Hepatocyte (in vitro differentiated cells): ENCODE measurements around the gene PLEKHG4. TPM values are rescaled to one million over a fixed set of nuclear protein-coding genes. Genes with fewer than 3 reads are reported as not detected.

ENCODE experiments used
- DNase-seq: peaks from one replicate; pipeline ENCODE4 v3.0.0-alpha.2; 2016; ENCODE audit warnings: low spot score
- H2AFZ ChIP-seq: fragments of 200-600 bp; sonication (generic); 2 replicates; pipeline ENCODE4 v1.6.0; 2016; ENCODE audit warnings: antibody characterized with exemption, mild to moderate bottlenecking
- H3K27ac ChIP-seq: fragments of 200-600 bp; sonication (generic); 2 replicates; pipeline ENCODE4 v1.5.1; 2016; ENCODE audit warnings: mild to moderate bottlenecking
- H3K27me3 ChIP-seq: fragments of 200-600 bp; sonication (generic); 2 replicates; pipeline ENCODE4 v1.6.1; 2016
- H3K36me3 ChIP-seq: fragments of 200-600 bp; sonication (generic); replicated peaks from 2 replicates; pipeline ENCODE4 v1.5.1; 2016; ENCODE audit warnings: low read depth; ENCODE audit not compliant: insufficient read depth
- H3K4me1 ChIP-seq: fragments of 200-600 bp; sonication (generic); 2 replicates; pipeline ENCODE4 v1.5.1; 2016; ENCODE audit warnings: mild to moderate bottlenecking, moderate library complexity; ENCODE audit not compliant: insufficient read depth
- H3K4me2 ChIP-seq: fragments of 200-600 bp; sonication (generic); 2 replicates; pipeline ENCODE4 v1.6.0; 2016
- H3K4me3 ChIP-seq: fragments of 200-600 bp; sonication (generic); 2 replicates; pipeline ENCODE4 v1.5.1; 2016; ENCODE audit warnings: mild to moderate bottlenecking
- H3K79me2 ChIP-seq: fragments of 200-600 bp; sonication (generic); 2 replicates; pipeline ENCODE4 v1.6.0; 2017; ENCODE audit warnings: mild to moderate bottlenecking
- H3K9me2 ChIP-seq: fragments of 200-600 bp; sonication (generic); replicated peaks from 2 replicates; pipeline ENCODE4 v1.6.0; 2017; ENCODE audit warnings: mild to moderate bottlenecking; ENCODE audit not compliant: insufficient read depth
- H3K9me3 ChIP-seq: fragments of 200-600 bp; sonication (generic); 2 replicates; pipeline ENCODE4 v1.5.1; 2016; ENCODE audit warnings: low read depth, mild to moderate bottlenecking
- H4K20me1 ChIP-seq: fragments of 200-600 bp; sonication (generic); 2 replicates; pipeline ENCODE4 v1.6.0; 2016; ENCODE audit warnings: mild to moderate bottlenecking; ENCODE audit not compliant: insufficient read depth, poor library complexity, severe bottlenecking
- CTCF ChIP-seq: fragments of 200-600 bp; sonication (generic); IDR thresholded peaks from 2 replicates; pipeline ENCODE4 v1.5.1; 2016; ENCODE audit warnings: antibody characterized with exemption, mild to moderate bottlenecking; ENCODE audit not compliant: poor library complexity
- EZH2 ChIP-seq: fragments of 200-600 bp; sonication (generic); IDR thresholded peaks from 2 replicates; pipeline ENCODE4 v1.6.1; 2016; ENCODE audit warnings: antibody characterized with exemption, mild to moderate bottlenecking, borderline replicate concordance
- EZH2phosphoT487 ChIP-seq: fragments of 200-600 bp; sonication (generic); IDR thresholded peaks from one replicate; pipeline ENCODE4 v1.6.1; 2018; ENCODE audit warnings: antibody characterized with exemption, mild to moderate bottlenecking, low read depth, moderate library complexity; ENCODE audit not compliant: unreplicated experiment, severe bottlenecking
- WGBS: methylation state at CpG from one replicate; pipeline ENCODE4 v1.1.6; 2016; ENCODE audit warnings: low lambda C conversion rate; ENCODE audit errors: missing lambda C conversion rate; 5-methylcytosine and 5-hydroxymethylcytosine counted together
- polyA plus RNA-seq: library from polyadenylated mRNA; unstranded; fragments of >200 nt; fragmentation: Nextera tagmentation; extraction: Ambion mirVana; gene quantifications from 2 replicates; pipeline ENCODE4 v1.2.1, GENCODE V29; 2016
- total RNA-seq: library from RNA; depleted of rRNA; stranded (reverse); fragments of >200 nt; gene quantifications from 2 replicates; pipeline ENCODE4 v1.2.3, GENCODE V29; 2014

PLEKHG4 gene
- total and polyA plus RNA-seq, 2 experiments from 2014 or later: 3.0 to 3.6 TPM

GRCh38 chr16:67259705-67260104, 19.6 kb upstream of the PLEKHG4 start:
- no peaks in the 10 kb centered on the region for H3K27me3 ChIP-seq
- no peaks in the 10 kb centered on the region for H3K9me3 ChIP-seq
- no peaks in the 10 kb centered on the region for H3K4me1 ChIP-seq
- no peak overlapping the region for H3K4me2 ChIP-seq
- TF ChIP-seq EZH2: no peak
- TF ChIP-seq CTCF: no peak
- TF ChIP-seq EZH2phosphoT487: no peak
- 91% methylated on average over 12 of the region's 12 CpGs for whole genome bisulfite sequencing
- DNase-seq: no peak
- no peaks in the 10 kb centered on the region for H3K79me2 ChIP-seq
- H4K20me1 ChIP-seq: no peaks in the 10 kb centered on the region
- H2AFZ ChIP-seq: no peak overlapping the region
- no peaks in the 10 kb centered on the region for H3K9me2 ChIP-seq
- H3K27ac ChIP-seq: no peak overlapping the region
- no peaks in the 10 kb centered on the region for H3K36me3 ChIP-seq
- no peak overlapping the region for H3K4me3 ChIP-seq

GRCh38 chr16:67260426-67261063, 18.8 kb upstream of the PLEKHG4 start:
- Histone ChIP-seq H2AFZ (no peak overlapping the region), H3K9me2 (no peaks in the 10 kb centered on the region), H3K4me1 (no peaks in the 10 kb centered on the region), H3K4me3 (no peak overlapping the region), H3K27me3 (no peaks in the 10 kb centered on the region), H3K9me3 (no peaks in the 10 kb centered on the region), H4K20me1 (no peaks in the 10 kb centered on the region), H3K4me2 (no peak overlapping the region), H3K27ac (no peak overlapping the region), H3K36me3 (no peaks in the 10 kb centered on the region), H3K79me2 (no peaks in the 10 kb centered on the region)
- WGBS: 70% methylated on average over 4 of the region's 4 CpGs
- TF ChIP-seq EZH2: no peak
- peak; percentile 62 for TF ChIP-seq CTCF
- peak; percentile 74 for DNase-seq

GRCh38 chr16:67263201-67263600, 16.1 kb upstream of the PLEKHG4 start:
- no peaks in the 10 kb centered on the region for H3K9me2 ChIP-seq
- H3K4me1 ChIP-seq: no peaks in the 10 kb centered on the region
- no peak for DNase-seq
- H3K27ac ChIP-seq: no peak overlapping the region
- WGBS: 61% methylated on average over 3 of the region's 3 CpGs
- H3K79me2 ChIP-seq: no peaks in the 10 kb centered on the region
- TF ChIP-seq EZH2 (no peak), CTCF (no peak), EZH2phosphoT487 (no peak)
- H2AFZ ChIP-seq: no peak overlapping the region
- no peaks in the 10 kb centered on the region for H3K36me3 ChIP-seq
- no peaks in the 10 kb centered on the region for H3K9me3 ChIP-seq
- H3K4me2 ChIP-seq: no peak overlapping the region
- H4K20me1 ChIP-seq: no peaks in the 10 kb centered on the region
- no peak overlapping the region for H3K4me3 ChIP-seq
- no peaks in the 10 kb centered on the region for H3K27me3 ChIP-seq

GRCh38 chr16:67264277-67264676, 15.1 kb upstream of the PLEKHG4 start:
- Histone ChIP-seq H3K36me3 (no peaks in the 10 kb centered on the region), H4K20me1 (no peaks in the 10 kb centered on the region), H3K27me3 (no peaks in the 10 kb centered on the region), H3K4me1 (no peaks in the 10 kb centered on the region), H3K4me3 (no peak overlapping the region), H3K27ac (no peak overlapping the region), H3K79me2 (no peaks in the 10 kb centered on the region), H2AFZ (no peak overlapping the region), H3K9me3 (no peaks in the 10 kb centered on the region), H3K9me2 (no peaks in the 10 kb centered on the region), H3K4me2 (no peak overlapping the region)
- no peak for DNase-seq
- TF ChIP-seq EZH2 (no peak), CTCF (no peak), EZH2phosphoT487 (no peak)
- 88% methylated on average over 9 of the region's 9 CpGs for WGBS
